ENCODE results near the gene LSM6. TPM values are rescaled to one million over a fixed set of nuclear protein-coding genes. Genes with fewer than 3 reads are reported as not detected.

LSM6 gene
- total RNA-seq, 2 experiments from 2014 or later = 62.3 to 123 TPM

GRCh38 chr4:146134761-146135445 lies 40.6 kb upstream of the LSM6 start:
- Histone ChIP-seq H3K4me2 (ENCODE audit: low read length) (no peak overlapping the region), H3K4me3 (ENCODE audit: low read depth, low read length, poor library complexity, severe bottlenecking) (no peak overlapping the region), H3K27ac (ENCODE audit: low read depth, low read length, poor library complexity, severe bottlenecking) (no peak overlapping the region), H4K20me1 (ENCODE audit: insufficient read depth, low read length) (no peaks in the 10 kb centered on the region), H3K9me3 (ENCODE audit: low read length) (no peaks in the 10 kb centered on the region), H2AFZ (ENCODE audit: low read length) (no peak overlapping the region), H3K36me3 (ENCODE audit: insufficient read depth, low read length) (no peaks in the 10 kb centered on the region), H3K4me1 (ENCODE audit: insufficient read depth, low read length, poor library complexity, severe bottlenecking) (peaks cover 6% of the 10 kb centered on the region), H3K9me2 (ENCODE audit: insufficient read depth, low read length) (no peaks in the 10 kb centered on the region), H3K79me2 (ENCODE audit: insufficient read depth, low read depth, low read length) (no peaks in the 10 kb centered on the region)
- POLR2A ChIA-PET = interaction anchor here (0.5 to 1.1 kb wide), 2 partner anchors 13 to 245 kb away, joined by 4 read pairs; no protein-coding TSS in a partner anchor
- intact Hi-C loops (cut with micrococcal nuclease; ENCODE audit: unreplicated experiment) = no loop called here
- CTCF ChIA-PET (ENCODE audit: unreplicated experiment) = interaction anchor here (0.6 to 1.1 kb wide), 2 partner anchors 24 to 425 kb away, joined by 3 read pairs; no protein-coding TSS in a partner anchor
- no TSS peak for BruUV-seq (replicated peaks)
- no peak for DNase-seq (ENCODE audit: low spot score)
- no peak for TF ChIP-seq CTCF (conservative IDR thresholded peaks at IDR 0.05; ENCODE audit: low read length)
- no peak for TF ChIP-seq EZH2phosphoT487 (IDR thresholded peaks at IDR 0.05; ENCODE audit: borderline replicate concordance, low read depth, low read length)

GRCh38 chr4:146135941-146136340 lies 39.6 kb upstream of the LSM6 start:
- Histone ChIP-seq H4K20me1 (ENCODE audit: insufficient read depth, low read length) (no peaks in the 10 kb centered on the region), H3K9me2 (ENCODE audit: insufficient read depth, low read length) (no peaks in the 10 kb centered on the region), H3K4me3 (ENCODE audit: low read depth, low read length, poor library complexity, severe bottlenecking) (no peak overlapping the region), H2AFZ (ENCODE audit: low read length) (no peak overlapping the region), H3K4me1 (ENCODE audit: insufficient read depth, low read length, poor library complexity, severe bottlenecking) (peaks cover 6% of the 10 kb centered on the region), H3K79me2 (ENCODE audit: insufficient read depth, low read depth, low read length) (no peaks in the 10 kb centered on the region), H3K27ac (ENCODE audit: low read depth, low read length, poor library complexity, severe bottlenecking) (no peak overlapping the region), H3K36me3 (ENCODE audit: insufficient read depth, low read length) (no peaks in the 10 kb centered on the region), H3K4me2 (ENCODE audit: low read length) (0 out of 2 replicates have a peak overlapping the region, but pooled peaks have one; percentile 1), H3K9me3 (ENCODE audit: low read length) (no peaks in the 10 kb centered on the region)
- ChIA-PET CTCF (ENCODE audit: unreplicated experiment) (interaction anchor here (1.1 kb wide), 1 partner anchor 25 kb away, joined by 3 read pairs; no protein-coding TSS in a partner anchor), POLR2A (interaction anchor here (2.1 kb wide), 1 partner anchor 19 kb away, joined by 5 read pairs; no protein-coding TSS in a partner anchor)
- no peak for TF ChIP-seq EZH2phosphoT487 (IDR thresholded peaks at IDR 0.05; ENCODE audit: borderline replicate concordance, low read depth, low read length)
- intact Hi-C loops (cut with micrococcal nuclease; ENCODE audit: unreplicated experiment) = no loop called here
- BruUV-seq (replicated peaks) = no TSS peak
- DNase-seq (ENCODE audit: low spot score) = peak; percentile 16

- TF ChIP-seq EZH2phosphoT487 (IDR thresholded peaks at IDR 0.05; ENCODE audit: borderline replicate concordance, low read depth, low read length) (no peak), CTCF (conservative IDR thresholded peaks at IDR 0.05; ENCODE audit: low read length) (no peak)
- intact Hi-C loops (cut with micrococcal nuclease; ENCODE audit: unreplicated experiment) = no loop called here
- ChIA-PET POLR2A (no interaction called here), CTCF (ENCODE audit: unreplicated experiment) (interaction anchor here (0.5 kb wide), 1 partner anchor 72 kb away, joined by 4 read pairs; the partner anchor contains the start of gene REELD1)
- Histone ChIP-seq H3K4me3 (ENCODE audit: low read depth, low read length, poor library complexity, severe bottlenecking) (no peak overlapping the region), H2AFZ (ENCODE audit: low read length) (no peak overlapping the region), H3K27ac (ENCODE audit: low read depth, low read length, poor library complexity, severe bottlenecking) (no peak overlapping the region), H3K9me2 (ENCODE audit: insufficient read depth, low read length) (no peaks in the 10 kb centered on the region), H3K4me2 (ENCODE audit: low read length) (no peak overlapping the region), H3K79me2 (ENCODE audit: insufficient read depth, low read depth, low read length) (no peaks in the 10 kb centered on the region), H3K4me1 (ENCODE audit: insufficient read depth, low read length, poor library complexity, severe bottlenecking) (no peaks in the 10 kb centered on the region), H3K9me3 (ENCODE audit: low read length) (no peaks in the 10 kb centered on the region), H4K20me1 (ENCODE audit: insufficient read depth, low read length) (no peaks in the 10 kb centered on the region), H3K36me3 (ENCODE audit: insufficient read depth, low read length) (no peaks in the 10 kb centered on the region)
- no peak for DNase-seq (ENCODE audit: low spot score)
- BruUV-seq (replicated peaks) = no TSS peak
Observed at GRCh38 chr4:146142768-146143167, 32.8 kb upstream of the LSM6 start.
